KOPT-K1 (cell line): ENCODE results near the gene TTLL11.

ENCODE experiments used
- H3K27ac ChIP-seq: fragments of 200-600 bp; sonication (generic); 2 replicates; pipeline ENCODE4 v1.5.1; 2016; ENCODE audit warnings: antibody characterized with exemption, mild to moderate bottlenecking, low read depth, low read length; ENCODE audit not compliant: poor library complexity, severe bottlenecking
- H3K36me3 ChIP-seq: fragments of 200-600 bp; sonication (generic); 2 replicates; pipeline ENCODE4 v1.5.1; 2017; ENCODE audit warnings: antibody characterized with exemption, mild to moderate bottlenecking, low read length, moderate library complexity; ENCODE audit not compliant: insufficient read depth
- H3K9me3 ChIP-seq: fragments of 200-600 bp; sonication (generic); 2 replicates; pipeline ENCODE4 v1.5.1; 2017; ENCODE audit warnings: antibody characterized with exemption, low read length, mild to moderate bottlenecking; ENCODE audit not compliant: insufficient read depth, poor library complexity, severe bottlenecking

TTLL11 gene

DNA sequence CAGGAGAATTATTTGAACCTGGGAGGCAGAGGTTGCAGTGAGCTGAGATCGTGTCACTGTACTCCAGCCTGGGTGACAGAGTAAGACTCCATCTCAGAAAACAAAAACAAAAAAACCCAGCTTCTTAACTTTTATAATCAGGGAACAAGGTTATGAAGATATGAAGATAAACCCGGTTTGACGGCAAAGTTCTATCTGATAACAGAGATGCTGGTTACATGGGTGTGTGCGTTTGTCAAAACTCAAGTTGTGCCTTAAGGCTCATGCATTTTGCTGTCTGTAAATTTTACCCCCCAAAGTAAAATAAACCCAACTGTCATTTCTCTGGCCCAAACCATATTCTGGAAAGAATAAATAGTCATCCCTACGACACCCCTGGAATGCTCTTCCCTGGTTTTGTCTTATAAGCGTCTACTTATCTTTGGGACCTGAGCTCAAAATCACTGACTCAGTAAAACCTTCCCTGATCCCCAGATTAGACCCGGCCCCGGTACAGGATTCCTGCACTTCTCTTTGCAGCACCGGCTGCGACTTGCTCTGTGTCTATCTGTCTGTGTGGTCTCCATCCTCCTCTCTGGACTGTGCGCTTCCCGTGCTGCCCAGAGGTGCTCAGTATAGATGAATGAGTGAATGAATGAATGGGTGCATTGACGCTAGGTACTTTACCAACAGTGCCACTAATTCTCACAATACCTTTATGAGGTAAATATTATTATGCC lies 269.5 kb downstream of the TTLL11 start:
- H3K27ac ChIP-seq: no peak overlapping the region
- no peaks in the 10 kb centered on the region for H3K36me3 ChIP-seq
- H3K9me3 ChIP-seq: no peaks in the 10 kb centered on the region

GRCh38 chr9:121822093-121823085 lies 270.7 kb downstream of the TTLL11 start:
- no peaks in the 10 kb centered on the region for H3K9me3 ChIP-seq
- no peak overlapping the region for H3K27ac ChIP-seq
- no peaks in the 10 kb centered on the region for H3K36me3 ChIP-seq

DNA sequence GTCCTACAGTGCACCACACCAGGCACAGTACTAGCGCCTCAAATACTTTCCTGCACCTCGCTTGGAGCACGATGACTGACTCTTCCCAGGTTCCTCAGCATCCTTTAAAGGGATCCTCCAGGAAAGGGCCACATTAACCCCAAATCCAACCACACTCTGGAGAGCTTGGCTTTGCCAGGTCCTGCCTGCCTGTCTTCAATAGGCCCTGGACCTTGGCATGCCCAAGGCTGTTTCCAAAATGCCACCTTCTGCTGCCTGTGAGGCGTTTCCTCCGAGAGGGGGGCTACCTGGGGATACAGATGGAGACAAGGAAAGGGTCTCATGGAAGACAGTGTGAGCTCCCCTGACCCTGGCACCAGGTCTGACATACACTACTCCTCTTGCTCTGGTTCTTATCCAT lies 271.8 kb downstream of the TTLL11 start:
- Histone ChIP-seq H3K9me3 (no peaks in the 10 kb centered on the region), H3K27ac (no peak overlapping the region), H3K36me3 (no peaks in the 10 kb centered on the region)

DNA sequence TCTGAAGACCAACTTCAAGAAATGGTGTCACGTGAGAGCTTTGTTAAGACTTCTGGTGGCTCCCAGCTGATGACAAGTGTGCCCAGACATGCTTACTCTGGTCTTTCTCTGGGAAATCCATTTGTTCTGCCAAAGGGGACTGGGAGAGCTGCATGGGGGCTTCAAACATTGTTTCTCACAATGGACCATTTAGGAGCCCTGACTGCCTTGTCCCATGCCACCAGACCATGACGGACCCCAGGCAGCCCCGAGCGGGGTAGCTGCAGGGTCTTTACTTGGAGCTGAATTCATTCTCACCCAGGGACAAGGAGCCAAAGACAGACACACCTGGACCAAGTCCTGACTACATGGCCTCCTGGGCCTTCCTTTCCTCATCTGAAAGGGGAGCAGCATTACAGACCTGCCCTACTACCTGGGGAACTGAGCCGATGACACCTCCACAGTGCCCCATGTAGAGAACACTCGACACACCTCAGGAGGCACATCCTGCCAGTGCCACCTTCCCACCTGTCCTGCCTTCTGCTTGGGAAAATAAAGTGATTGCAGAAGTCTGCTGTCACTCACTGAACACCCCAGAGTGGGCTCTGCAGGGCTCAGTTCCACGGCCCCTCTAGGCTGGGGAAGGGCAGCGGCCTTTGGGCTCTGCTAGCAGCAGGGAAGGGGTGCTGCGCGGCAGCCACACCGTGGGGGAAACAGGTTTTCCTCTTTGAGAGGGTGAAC lies 272.7 kb downstream of the TTLL11 start:
- H3K9me3 ChIP-seq: no peaks in the 10 kb centered on the region
- no peaks in the 10 kb centered on the region for H3K36me3 ChIP-seq
- H3K27ac ChIP-seq: no peak overlapping the region

GRCh38 chr9:121819428-121820231 lies 273.5 kb downstream of the TTLL11 start:
- no peaks in the 10 kb centered on the region for H3K36me3 ChIP-seq
- H3K27ac ChIP-seq: no peak overlapping the region
- no peaks in the 10 kb centered on the region for H3K9me3 ChIP-seq

DNA sequence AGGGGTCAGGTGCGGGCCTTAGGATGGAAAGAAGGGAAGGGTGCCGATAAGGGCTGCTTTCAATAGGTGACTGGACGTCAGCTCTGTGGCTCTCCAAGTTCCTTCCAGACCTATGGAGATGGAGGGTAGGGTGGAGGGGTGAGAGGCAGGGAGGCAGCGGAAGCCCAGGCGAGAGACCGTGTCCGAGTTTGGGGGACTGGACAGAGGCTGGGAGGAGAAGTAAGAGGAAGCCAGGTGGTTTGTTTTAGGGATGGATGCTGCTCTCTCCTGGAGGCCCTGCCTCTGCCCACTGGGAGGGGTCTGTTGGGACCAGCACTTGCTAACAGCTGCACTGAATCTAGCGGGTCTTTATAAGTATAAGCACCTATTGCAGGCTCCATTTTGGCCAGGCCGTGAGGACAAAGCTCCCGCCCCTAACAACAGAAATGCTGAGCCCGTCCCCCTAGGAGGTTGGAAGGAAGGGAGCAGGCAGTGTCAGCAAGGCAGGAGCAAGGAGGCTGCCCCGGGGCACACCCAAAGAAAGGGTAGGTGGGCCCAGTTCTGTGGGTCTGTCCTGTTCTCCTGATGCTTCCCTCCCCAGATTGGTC lies 274.2 kb downstream of the TTLL11 start:
- Histone ChIP-seq H3K9me3 (no peaks in the 10 kb centered on the region), H3K27ac (no peak overlapping the region), H3K36me3 (no peaks in the 10 kb centered on the region)

DNA sequence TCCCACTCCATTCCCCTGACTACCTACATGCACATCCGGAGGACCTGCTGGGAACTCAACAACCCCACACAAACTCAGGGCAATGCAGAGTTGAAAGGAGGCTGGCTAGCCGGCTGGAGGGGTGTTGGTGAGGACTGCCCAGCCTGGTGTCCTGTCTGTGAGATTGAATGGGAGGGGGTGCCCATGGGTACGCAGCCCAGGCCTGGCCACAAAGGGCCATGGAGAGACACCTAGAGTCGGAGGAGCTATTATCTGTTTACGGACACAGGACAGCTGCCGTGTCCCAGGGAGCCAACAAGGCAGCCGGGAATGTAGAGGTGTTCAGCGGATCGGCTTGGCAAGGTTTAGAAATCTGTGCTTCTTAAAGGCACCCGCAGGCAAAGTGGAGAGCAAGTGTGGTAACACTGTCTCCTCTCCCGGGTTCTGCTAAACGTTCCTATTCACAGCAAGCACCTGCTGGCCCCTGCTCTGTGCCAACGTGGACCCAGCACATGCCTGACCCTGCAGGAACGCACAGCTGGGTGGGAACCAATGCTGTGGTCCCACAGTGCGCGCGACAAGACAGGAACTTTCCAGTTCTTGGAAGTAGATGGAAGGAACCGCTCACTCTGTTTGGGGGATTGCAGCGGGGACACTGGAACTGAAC lies 275.0 kb downstream of the TTLL11 start:
- H3K27ac ChIP-seq: no peak overlapping the region
- H3K9me3 ChIP-seq: no peaks in the 10 kb centered on the region
- H3K36me3 ChIP-seq: no peaks in the 10 kb centered on the region

DNA sequence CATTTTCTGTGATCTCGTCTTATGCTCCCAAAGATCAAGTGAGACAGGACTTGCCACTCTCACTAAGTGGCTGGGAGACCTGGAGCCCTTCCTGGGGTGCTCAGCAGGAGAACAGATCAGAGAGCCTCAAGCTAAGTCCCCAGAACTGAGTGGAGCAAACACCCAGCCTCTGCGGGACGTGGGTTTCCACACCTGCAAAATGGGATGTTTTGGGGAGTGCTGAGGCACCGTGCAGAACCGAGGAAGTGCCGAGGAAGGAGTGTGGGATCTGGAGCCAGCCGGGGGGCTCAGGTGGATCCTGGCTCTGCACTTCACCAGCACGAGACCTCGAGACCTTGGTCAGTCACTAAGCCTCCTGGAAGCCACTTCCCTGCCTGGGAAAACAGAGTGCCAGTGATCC lies 275.6 kb downstream of the TTLL11 start:
- Histone ChIP-seq H3K36me3 (no peaks in the 10 kb centered on the region), H3K27ac (no peak overlapping the region)

DNA sequence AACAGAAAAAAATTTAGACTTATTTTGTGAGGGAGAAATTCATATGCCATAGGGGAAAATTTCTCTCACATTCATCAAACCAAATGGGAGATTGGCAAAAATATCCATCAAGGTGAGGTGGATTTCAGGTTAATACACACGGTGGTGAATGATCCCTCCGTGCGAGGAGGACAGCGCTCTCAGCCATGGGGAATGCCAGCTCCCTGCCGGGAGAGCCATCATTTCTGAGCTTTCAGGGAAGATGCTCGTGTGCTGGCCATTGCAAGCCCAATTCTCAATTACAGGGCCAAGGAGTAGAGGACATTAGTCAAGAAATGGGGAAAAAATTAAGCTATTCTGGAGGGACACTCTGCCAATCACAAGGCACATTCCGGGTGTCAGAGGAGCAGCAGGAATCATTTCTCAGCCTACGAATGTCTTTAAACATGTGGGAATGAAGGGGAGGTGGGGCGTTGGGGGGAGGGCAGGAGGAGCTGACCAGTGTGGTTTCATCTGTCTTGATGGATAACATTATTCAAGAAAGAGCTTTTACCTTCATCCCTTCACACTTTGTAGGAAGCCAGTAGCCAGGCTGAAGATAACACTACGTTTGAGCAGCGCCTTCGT lies 276.2 kb downstream of the TTLL11 start:
- Histone ChIP-seq H3K27ac (no peak overlapping the region), H3K9me3 (no peaks in the 10 kb centered on the region), H3K36me3 (no peaks in the 10 kb centered on the region)

More for the DNA sequence above, 275.6 kb downstream of the TTLL11 start:
- H3K9me3 ChIP-seq: no peaks in the 10 kb centered on the region

GRCh38 chr9:121816449-121816817 lies 276.7 kb downstream of the TTLL11 start:
- H3K36me3 ChIP-seq: no peaks in the 10 kb centered on the region
- H3K9me3 ChIP-seq: no peaks in the 10 kb centered on the region
- no peak overlapping the region for H3K27ac ChIP-seq

DNA sequence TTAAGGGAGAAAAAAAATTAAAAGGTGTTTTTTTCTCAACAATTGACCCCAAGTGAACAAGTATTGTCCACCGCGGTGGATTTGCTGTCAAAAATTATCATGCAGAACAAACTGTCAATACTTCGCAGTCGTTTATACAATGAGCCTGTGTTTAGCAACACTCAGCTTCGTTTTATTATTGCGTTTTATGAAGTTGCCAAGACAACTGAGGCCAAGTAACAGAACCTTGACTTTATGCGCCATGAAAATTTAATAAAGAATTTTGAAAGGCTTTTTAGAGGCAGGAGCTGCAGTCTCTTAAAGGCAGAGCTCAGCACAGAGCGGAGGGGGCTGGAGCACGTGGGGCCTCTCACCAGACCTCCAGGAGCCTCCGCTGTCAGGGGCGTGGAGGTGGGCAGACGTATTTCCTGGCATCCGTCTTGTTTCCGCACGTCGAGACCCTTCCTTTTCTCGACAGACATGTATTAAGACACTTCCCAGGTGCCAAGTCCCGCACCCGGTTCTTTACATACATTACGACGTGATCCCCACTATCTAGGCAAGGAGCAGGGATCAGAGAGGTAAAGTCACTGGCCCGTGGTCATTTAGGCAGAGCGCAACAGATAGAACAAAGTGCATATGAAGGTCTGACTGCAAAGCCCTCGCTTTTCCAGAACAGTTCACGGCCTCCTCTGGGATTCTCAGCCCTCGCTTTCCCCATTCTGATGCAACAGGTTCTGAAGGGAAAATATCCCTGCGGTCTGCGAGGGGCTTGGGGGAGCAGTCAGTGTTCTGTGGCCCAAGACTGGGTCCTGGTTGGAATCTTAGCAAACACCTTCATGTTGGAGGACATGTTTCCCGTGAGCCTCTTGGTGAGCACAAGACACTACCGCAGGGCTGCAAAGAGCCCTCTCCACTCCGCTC lies 277.3 kb downstream of the TTLL11 start:
- Histone ChIP-seq H3K9me3 (no peaks in the 10 kb centered on the region), H3K36me3 (no peaks in the 10 kb centered on the region), H3K27ac (no peak overlapping the region)

DNA sequence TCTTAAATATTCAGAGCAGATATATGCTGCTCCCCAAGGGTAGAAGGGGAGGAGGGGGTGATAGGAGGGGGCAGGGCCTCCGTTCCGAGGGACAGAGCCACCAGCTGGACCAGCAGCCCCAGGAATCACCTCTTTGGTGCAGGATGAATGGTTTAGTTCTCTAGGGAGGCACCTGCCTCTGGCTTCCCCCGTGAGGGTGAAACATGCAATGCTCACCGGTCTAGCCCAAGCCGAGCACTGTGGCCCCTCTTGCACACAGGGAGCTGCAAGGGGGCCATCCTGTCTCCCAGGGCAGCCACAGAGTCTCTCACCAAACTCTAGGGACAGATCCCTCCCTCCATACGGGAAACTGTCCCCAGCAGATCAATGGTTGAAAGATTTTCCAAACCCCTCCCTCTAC lies 278.0 kb downstream of the TTLL11 start:
- no peak overlapping the region for H3K27ac ChIP-seq
- no peaks in the 10 kb centered on the region for H3K36me3 ChIP-seq
- H3K9me3 ChIP-seq: no peaks in the 10 kb centered on the region

DNA sequence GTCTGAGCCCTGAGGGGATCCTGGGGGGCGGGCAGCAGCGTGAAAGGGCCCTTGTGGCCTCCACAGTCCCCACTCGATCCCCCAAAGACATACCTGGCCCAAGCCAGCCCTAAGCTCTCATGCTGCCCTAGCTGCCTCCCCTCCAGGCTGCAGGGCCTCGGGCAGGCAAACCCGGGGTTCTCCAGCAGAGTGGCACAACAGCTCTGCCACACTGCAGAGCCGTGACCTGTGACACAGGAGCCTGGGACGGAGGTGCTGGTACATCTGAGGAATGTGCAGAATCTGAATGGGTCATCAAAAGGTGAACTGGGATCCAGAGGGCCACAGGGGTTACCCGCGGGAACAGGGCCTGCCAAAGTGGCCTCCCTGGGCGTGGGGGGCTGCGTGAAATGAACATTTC lies 278.5 kb downstream of the TTLL11 start:
- Histone ChIP-seq H3K9me3 (no peaks in the 10 kb centered on the region), H3K27ac (no peak overlapping the region), H3K36me3 (no peaks in the 10 kb centered on the region)
